ENCODE results near the gene TMEM51.

The TMEM51 gene

DNA sequence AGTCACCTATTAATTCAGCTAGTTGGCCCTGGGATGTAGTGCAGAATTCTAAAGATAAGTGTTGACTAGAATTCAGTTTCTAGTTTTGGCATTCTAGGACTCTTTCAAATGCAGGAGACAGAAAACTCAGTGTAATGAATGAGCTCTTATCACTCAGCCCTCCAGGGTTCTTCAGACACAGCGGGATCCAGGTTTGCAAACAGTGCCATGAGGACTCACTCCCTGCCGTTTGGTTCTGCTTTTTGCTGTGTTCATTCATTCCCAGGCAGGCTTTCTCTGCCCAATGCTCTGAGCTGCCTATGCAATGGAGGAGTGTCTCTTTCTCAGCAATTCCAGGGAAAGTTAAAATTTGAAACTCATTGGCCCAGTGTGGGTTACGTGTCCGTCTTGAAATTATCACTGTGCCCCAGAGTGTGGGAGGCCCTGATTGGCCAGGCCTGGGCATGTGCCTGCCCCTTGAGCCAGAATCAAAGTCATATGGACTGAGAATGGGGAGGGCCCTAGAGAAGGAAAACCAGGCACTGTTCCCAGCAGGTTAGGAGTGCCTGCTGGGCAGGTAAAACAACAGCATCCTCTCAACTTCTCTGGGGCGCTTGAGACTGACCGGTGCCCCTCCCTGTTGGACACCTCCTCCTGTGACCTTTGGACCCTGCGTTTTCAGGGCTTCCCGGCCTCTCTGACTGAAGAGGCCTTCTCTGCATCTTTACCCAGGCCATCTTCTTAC is 43.4 kb downstream of the TMEM51 start:
- DNase-seq = peak in 1 of 4 experiments; percentile 17

DNA sequence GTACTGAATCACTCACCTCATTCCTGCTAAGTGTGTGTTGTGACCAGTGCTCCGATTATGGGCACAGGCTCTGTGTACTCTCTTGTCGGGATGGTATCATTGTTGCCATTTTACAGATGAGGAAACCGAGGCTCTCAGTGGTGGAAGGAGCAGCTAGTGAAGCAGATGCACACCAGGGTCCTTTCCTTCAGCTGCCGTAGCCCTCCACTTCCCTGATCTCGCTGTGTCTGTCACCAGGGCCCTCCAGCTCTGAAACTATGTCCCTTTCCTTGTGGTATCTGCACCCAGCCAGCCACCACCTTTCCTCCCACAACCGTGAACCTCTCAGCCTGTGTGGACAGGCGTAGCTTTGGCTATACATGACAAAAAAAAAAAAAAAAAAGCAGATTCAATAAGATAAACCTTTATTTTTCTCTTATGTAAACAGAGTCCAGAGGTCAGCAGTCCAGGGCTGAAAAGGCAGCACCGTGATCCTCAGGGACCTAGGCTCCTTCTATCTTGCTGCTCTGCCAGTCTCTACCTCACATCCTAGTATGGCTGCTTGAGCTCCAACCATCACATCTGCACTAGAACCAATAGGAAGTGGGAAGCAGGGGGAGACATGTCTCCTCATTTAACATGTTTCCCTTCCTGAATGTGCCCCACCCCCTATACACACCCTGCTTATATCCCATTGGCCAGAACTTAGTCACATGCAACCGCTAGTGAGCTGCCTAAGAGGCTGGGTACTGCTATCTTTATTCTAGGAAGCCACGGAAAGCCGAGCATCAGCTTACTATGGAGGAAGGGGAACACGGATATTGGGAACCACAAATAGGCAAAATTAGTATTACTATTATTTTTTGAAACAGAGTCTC is 44.3 kb downstream of the TMEM51 start:
- no peak for DNase-seq

- DNase-seq = no peak
Measured at GRCh38 chr1:15198684-15199083, 45.1 kb downstream of the TMEM51 start.

GRCh38 chr1:15201221-15201620 is 47.7 kb downstream of the TMEM51 start:
- DNase-seq = no peak

GRCh38 chr1:15201849-15202551 is 48.5 kb downstream of the TMEM51 start:
- no peak for DNase-seq

DNA sequence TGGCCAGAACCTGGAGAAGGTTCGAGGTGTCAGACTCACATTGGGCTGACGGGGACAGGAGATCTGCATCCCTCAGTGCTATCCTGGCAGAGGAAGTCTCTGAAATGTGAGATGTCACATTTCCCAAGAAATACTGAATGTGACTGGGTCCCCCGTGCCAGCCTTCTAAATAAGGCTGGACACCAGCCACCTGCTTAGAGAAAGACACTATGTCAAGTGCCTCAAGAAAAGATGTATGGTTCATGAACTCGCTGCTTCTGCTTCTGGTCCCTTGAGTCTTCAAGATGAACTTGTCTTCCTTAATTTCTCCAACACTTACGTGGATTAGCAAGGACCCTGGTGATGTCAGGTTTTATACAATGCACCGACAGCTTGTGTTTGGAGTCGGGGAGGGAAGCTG is 51.4 kb downstream of the TMEM51 start:
- no peak for DNase-seq

GRCh38 chr1:15205586-15206346 is 52.2 kb downstream of the TMEM51 start:
- no peak for DNase-seq

- DNase-seq = peak in 3 of 4 experiments; percentile 17 to 27 (median 23)
Measured at GRCh38 chr1:15206418-15207030, 53.0 kb downstream of the TMEM51 start.

GRCh38 chr1:15207031-15207828 is 53.7 kb downstream of the TMEM51 start:
- DNase-seq = no peak

GRCh38 chr1:15207829-15208429 is 54.4 kb downstream of the TMEM51 start:
- no peak for DNase-seq

DNA sequence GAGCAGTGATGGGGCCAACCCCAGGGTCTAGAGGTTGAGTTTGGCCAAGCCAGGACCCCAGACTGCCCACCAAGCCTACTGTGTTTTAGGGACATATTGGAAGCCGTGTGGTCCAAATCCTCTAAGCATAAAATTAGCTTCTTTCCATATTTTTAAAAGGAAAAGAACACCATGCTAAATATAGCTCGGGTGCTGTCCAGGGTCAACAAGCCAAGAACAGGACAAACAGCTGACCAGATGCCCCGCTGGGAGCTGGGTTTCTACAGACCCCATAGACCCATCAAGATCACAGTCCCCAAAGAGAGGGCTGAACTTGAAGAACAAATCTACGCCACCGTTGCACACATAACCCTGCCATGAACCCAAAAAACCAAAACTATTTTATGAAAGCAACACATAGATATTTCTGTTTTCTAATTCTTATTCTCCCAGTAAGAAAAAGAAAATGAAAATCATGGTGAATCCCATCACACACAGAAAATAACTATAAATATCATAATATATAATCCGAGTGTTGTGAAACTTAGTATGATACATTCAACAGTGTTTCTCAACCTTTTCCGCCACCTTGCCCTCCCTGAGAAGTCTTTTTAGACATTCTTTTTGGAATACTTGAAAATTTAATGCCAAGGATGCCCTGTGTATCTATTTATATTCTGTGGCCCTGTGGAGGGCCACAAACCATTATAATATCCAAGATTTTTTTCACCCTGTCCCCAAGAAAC is 57.3 kb downstream of the TMEM51 start:
- DNase-seq = peak in 1 of 4 experiments; percentile 20

DNA sequence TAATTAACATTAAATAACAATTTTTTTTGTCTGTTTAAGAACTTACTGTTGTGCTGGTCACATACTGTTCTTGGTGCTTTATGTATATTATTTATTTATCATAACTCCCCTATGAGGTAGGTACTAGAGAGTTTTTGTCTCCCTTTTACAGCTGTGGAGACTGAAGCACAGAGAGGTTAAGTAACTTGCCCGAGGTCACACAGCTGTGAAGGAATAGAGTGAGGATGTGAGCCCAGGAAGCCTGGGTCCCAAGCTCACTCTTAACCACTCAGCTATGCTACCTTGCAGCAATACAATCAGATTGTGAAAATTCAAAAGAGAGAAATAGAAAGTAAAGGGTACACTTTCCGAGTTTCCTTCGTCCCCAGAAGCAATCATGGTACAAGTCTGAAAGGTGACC is 57.9 kb downstream of the TMEM51 start:
- DNase-seq = no peak

DNA sequence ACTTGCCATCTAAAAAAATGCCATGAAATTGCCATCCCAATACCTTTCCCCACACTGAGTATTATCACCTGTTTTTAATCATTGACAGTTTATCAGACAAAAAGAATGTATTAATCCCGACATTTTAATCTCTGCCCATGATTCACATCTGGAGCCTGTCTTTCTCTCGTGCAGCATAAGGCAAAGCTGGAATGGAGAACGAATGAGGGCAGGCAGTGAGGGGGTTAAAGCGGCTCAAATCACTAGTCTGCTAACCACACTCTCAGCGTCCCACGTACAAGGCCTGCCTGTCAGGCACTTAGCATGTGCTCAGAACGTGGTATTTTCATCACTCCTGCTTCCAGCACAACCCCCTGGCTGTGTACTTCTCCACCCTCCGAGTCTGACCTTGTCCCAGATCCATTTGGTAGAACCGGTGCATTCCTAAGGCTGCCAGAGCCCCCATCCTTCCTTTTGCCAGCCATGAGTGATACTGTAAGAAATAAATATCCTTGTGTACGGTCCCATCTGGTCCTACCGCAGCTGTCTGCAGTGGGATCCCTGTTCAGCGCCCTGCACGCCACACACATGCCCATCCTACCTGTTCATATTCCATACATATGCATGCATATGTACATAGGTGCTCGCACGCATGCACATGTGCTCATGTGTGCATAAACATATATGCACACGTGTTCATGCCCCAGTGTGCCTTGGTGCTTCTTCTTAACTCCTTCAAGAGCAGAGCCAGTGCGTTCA is 58.8 kb downstream of the TMEM51 start:
- peak in 1 of 4 experiments; percentile 16 for DNase-seq

DNA sequence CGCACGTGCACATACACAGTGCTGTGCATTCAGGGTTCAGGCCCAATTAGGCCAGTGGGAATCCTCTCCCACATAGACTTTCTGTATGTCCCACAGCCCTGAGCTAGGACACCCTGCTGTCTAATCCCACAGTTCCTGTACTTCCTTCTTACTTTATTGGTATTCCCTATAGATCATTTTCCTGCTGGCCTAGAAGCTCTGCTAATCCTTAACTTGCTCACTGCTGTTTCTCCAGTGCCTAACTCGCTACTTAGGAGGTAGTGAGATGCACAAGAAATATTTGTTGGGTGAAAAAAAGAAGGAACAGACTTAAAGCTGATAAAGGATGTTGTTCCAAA is 59.4 kb downstream of the TMEM51 start:
- no peak for DNase-seq

- DNase-seq = peak; percentile 45 to 80 (median 63)
Measured at GRCh38 chr1:15213341-15213821, 59.8 kb downstream of the TMEM51 start.

- DNase-seq = no peak
Measured at GRCh38 chr1:15214527-15214926, 61.0 kb downstream of the TMEM51 start.

- DNase-seq = no peak
Measured at GRCh38 chr1:15215116-15215515, 61.6 kb downstream of the TMEM51 start.

- no peak for DNase-seq
Measured at GRCh38 chr1:15217654-15218053, 64.1 kb downstream of the TMEM51 start.
